A375 (cell line): ENCODE measurements around the gene RNF6. TPM values are rescaled to one million over a fixed set of nuclear protein-coding genes. Genes with fewer than 3 reads are reported as not detected.

Experiments
- total RNA-seq: library from RNA; depleted of rRNA; stranded (reverse); fragments of >200 nt; shearing (Covaris generic); gene quantifications from 2 replicates; pipeline ENCODE4 v1.2.3, GENCODE V29; 2014; rRNA removed

The RNF6 gene
- 31.2 and 35.9 TPM in 2 replicates for total RNA-seq

GRCh38 chr13:26221721-26222519 is at the start of gene RNF6:
Gene RNF6, minus strand, starts transcription at chr13:26222314. Its CDS starts 2,665 bp downstream, at chr13:26219649.

GRCh38 chr13:26253787-26254582 is 31.9 kb upstream of the RNF6 start, which contains the start of gene CDK8:
Gene CDK8, plus strand, starts transcription at chr13:26254129. Its CDS starts 513 bp downstream, at chr13:26254642.

Other genes starting within 250 kb of the RNF6 start
- gene SHISA2, start 170.3 kb downstream of the RNF6 start, total RNA-seq = 12.1 and 17.3 TPM in 2 replicates
- gene CDK8, start 31.8 kb upstream of the RNF6 start, total RNA-seq = 7.8 and 8.6 TPM in 2 replicates